K562 (cell line): ENCODE results near the gene POLRMT. TPM values are rescaled to one million over a fixed set of nuclear protein-coding genes. Genes with fewer than 3 reads are reported as not detected.
A peak's percentile ranks its signal among the peaks of the same experiment; 100 is the strongest.

Experiments
- ESRRA ChIP-seq: fragments of 450-650 bp; IDR thresholded peaks from 2 replicates; pipeline ENCODE4 v1.6.1; 2014; ENCODE audit warnings: low read depth, mild to moderate bottlenecking, moderate library complexity, borderline replicate concordance
- POLR2AphosphoS2 ChIP-seq: IDR thresholded peaks from 2 replicates; pipeline ENCODE4 v1.6.1; 2012; ENCODE audit warnings: low read length, improper control_type of control experiment
- RHOXF2B ChIP-seq: fragments of 250-450 bp; sonication (Bioruptor Pico); conservative IDR thresholded peaks from 2 replicates; pipeline ENCODE4 v1.5.1; 2021
- SMAD2 ChIP-seq: fragments of 150-350 bp; IDR thresholded peaks from 2 replicates; pipeline ENCODE4 v1.6.1; 2014; ENCODE audit warnings: low read depth, mild to moderate bottlenecking, low read length
- ZBTB1 ChIP-seq: sonication (generic); formaldehyde crosslinking; IDR thresholded peaks from 2 replicates; pipeline ENCODE4 v1.8.1; 2023; ENCODE audit warnings: missing genetic modification reagents, low read depth, mild to moderate bottlenecking, borderline replicate concordance
- ZFPM2 ChIP-seq: fragments of 250-450 bp; sonication (Bioruptor Pico); IDR thresholded peaks from 2 replicates; pipeline ENCODE4 v1.5.1; 2022; ENCODE audit warnings: mild to moderate bottlenecking
- ZNF3 ChIP-seq: fragments of 250-450 bp; sonication (Bioruptor Pico); IDR thresholded peaks from 2 replicates; pipeline ENCODE4 v1.5.0; 2021; ENCODE audit warnings: mild to moderate bottlenecking, moderate library complexity
- ZNF316 ChIP-seq: fragments of 450-650 bp; IDR thresholded peaks from 2 replicates; pipeline ENCODE4 v1.6.1; 2016
- ZNF583 ChIP-seq: fragments of 250-450 bp; sonication (Bioruptor Pico); IDR thresholded peaks from 2 replicates; pipeline ENCODE4 v1.4.0; 2020
- polyA plus RNA-seq, 8 experiments: library from polyadenylated mRNA; depleted of rRNA in 4 of 8; stranded (reverse) in 5 of 8; unstranded in 3 of 8; fragments of >200 nt; fragmentation: Nextera tagmentation in 2 of 8; fragmentation: Illumina TruSeq in 1 of 8; extraction: Ambion mirVana in 2 of 8; extraction: Trizol in 1 of 8; gene quantifications; 2 replicates each; pipeline versions ENCODE4 v1.2.1 to v1.2.3, GENCODE V29; 2011 to 2014; ENCODE audit warnings: inconsistent platforms in 1 of 8, missing spikeins in 1 of 8
- total RNA-seq, 7 experiments: library from RNA; depleted of rRNA in 6 of 7; stranded (reverse); fragments of >200 nt in 6 of 7; fragmentation: Illumina TruSeq in 2 of 7; extraction: Trizol in 2 of 7; gene quantifications; 2 replicates each; pipeline versions ENCODE4 v1.2.1 to v1.2.3, GENCODE V29; 2011 to 2021; ENCODE audit warnings: low replicate concordance in 1 of 7
- TF ChIP-seq, protein P1 (sequence below): sonication (generic); formaldehyde crosslinking; IDR thresholded peaks from 2 replicates; pipeline ENCODE4 v1.8.1; 2023; ENCODE audit warnings: mild to moderate bottlenecking, missing genetic modification reagents, moderate library complexity
- TF ChIP-seq, protein P2 (sequence below): sonication (generic); formaldehyde crosslinking; IDR thresholded peaks from 2 replicates; pipeline ENCODE4 v1.8.0; 2022; ENCODE audit warnings: mild to moderate bottlenecking, missing genetic modification reagents
- TF ChIP-seq, protein P3 (sequence below): fragments of 450-650 bp; IDR thresholded peaks from 2 replicates; pipeline ENCODE4 v1.6.1; 2016
- TF ChIP-seq, protein P4 (sequence below): fragments of 450-650 bp; IDR thresholded peaks from 2 replicates; pipeline ENCODE4 v1.6.1; 2017; ENCODE audit warnings: antibody characterized with exemption
- TF ChIP-seq, protein P5 (sequence below), 2 experiments: fragments of 450-650 bp; IDR thresholded peaks; 2 replicates each; pipeline ENCODE4 v1.6.1; 2016; ENCODE audit warnings: mild to moderate bottlenecking in 2 of 2, borderline replicate concordance in 1 of 2, low read depth in 1 of 2, moderate library complexity in 1 of 2

Gene POLRMT
- total and polyA plus RNA-seq, 9 of the 15 experiments (the other 6 are each of a cell fraction or from before 2014, with no cell fraction given): 30.3 to 144 (median 68.0) TPM

DNA sequence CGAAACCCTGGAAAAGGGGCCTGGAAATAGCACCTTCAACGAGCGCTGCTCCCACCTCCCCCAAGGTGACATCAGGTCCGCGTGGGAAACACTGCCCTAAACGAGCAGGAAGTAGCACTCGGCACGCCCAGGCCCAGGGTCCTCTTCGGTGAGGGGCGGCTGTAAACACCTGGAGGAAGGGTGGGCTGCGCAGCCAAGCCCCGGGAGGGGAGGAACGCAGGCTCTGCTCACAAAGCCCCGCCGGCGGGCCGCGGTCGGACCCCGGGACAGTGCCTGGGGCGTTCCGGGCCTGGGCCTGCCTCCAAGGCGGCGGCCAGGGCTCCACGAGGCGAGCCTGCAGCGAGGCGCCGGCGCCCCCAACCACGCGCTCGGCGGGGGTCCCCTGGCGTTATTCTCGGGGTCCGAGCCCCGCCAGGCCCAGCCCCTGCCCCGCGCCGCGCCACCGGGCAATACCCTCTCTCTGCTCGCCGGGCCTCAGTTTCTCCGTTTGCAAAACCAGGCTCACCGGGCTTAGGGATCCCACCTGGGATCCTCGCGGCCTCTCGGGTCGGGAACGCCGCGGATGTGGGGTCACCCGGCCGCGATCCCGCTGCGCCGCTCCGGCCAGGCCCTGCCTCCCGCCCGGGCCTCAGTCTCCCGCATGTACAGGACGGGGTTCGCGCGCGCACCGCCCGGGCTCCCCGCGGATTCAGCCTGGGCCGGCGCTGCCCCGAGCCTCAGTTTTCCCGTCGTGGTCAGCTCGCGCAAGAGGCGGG is 29.0 kb upstream of the POLRMT start (continued):
- TF ChIP-seq, protein P1, sequence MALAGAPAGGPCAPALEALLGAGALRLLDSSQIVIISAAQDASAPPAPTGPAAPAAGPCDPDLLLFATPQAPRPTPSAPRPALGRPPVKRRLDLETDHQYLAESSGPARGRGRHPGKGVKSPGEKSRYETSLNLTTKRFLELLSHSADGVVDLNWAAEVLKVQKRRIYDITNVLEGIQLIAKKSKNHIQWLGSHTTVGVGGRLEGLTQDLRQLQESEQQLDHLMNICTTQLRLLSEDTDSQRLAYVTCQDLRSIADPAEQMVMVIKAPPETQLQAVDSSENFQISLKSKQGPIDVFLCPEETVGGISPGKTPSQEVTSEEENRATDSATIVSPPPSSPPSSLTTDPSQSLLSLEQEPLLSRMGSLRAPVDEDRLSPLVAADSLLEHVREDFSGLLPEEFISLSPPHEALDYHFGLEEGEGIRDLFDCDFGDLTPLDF (CRISPR knock-in tag): no peak
- TF ChIP-seq ZNF583 (CRISPR knock-in tag) (no peak), ZBTB1 (CRISPR knock-in tag) (no peak), POLR2AphosphoS2 (no peak), ZNF316 (no peak), ZNF3 (CRISPR knock-in tag) (no peak), ZFPM2 (CRISPR knock-in tag) (no peak; the same call in 1 of the 2 replicates), SMAD2 (no peak), RHOXF2B (CRISPR knock-in tag) (no peak), ESRRA (0 out of 2 replicates have a peak, but pooled peaks have one; percentile 18)
- TF ChIP-seq, protein P2, sequence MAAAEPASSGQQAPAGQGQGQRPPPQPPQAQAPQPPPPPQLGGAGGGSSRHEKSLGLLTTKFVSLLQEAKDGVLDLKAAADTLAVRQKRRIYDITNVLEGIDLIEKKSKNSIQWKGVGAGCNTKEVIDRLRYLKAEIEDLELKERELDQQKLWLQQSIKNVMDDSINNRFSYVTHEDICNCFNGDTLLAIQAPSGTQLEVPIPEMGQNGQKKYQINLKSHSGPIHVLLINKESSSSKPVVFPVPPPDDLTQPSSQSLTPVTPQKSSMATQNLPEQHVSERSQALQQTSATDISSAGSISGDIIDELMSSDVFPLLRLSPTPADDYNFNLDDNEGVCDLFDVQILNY (CRISPR knock-in tag): no peak; the same call in 1 of the 2 replicates
- TF ChIP-seq, protein P3, sequence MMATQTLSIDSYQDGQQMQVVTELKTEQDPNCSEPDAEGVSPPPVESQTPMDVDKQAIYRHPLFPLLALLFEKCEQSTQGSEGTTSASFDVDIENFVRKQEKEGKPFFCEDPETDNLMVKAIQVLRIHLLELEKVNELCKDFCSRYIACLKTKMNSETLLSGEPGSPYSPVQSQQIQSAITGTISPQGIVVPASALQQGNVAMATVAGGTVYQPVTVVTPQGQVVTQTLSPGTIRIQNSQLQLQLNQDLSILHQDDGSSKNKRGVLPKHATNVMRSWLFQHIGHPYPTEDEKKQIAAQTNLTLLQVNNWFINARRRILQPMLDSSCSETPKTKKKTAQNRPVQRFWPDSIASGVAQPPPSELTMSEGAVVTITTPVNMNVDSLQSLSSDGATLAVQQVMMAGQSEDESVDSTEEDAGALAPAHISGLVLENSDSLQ: no peak
- TF ChIP-seq, protein P4, sequence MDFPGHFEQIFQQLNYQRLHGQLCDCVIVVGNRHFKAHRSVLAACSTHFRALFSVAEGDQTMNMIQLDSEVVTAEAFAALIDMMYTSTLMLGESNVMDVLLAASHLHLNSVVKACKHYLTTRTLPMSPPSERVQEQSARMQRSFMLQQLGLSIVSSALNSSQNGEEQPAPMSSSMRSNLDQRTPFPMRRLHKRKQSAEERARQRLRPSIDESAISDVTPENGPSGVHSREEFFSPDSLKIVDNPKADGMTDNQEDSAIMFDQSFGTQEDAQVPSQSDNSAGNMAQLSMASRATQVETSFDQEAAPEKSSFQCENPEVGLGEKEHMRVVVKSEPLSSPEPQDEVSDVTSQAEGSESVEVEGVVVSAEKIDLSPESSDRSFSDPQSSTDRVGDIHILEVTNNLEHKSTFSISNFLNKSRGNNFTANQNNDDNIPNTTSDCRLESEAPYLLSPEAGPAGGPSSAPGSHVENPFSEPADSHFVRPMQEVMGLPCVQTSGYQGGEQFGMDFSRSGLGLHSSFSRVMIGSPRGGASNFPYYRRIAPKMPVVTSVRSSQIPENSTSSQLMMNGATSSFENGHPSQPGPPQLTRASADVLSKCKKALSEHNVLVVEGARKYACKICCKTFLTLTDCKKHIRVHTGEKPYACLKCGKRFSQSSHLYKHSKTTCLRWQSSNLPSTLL: no peak
- TF ChIP-seq, protein P5, sequence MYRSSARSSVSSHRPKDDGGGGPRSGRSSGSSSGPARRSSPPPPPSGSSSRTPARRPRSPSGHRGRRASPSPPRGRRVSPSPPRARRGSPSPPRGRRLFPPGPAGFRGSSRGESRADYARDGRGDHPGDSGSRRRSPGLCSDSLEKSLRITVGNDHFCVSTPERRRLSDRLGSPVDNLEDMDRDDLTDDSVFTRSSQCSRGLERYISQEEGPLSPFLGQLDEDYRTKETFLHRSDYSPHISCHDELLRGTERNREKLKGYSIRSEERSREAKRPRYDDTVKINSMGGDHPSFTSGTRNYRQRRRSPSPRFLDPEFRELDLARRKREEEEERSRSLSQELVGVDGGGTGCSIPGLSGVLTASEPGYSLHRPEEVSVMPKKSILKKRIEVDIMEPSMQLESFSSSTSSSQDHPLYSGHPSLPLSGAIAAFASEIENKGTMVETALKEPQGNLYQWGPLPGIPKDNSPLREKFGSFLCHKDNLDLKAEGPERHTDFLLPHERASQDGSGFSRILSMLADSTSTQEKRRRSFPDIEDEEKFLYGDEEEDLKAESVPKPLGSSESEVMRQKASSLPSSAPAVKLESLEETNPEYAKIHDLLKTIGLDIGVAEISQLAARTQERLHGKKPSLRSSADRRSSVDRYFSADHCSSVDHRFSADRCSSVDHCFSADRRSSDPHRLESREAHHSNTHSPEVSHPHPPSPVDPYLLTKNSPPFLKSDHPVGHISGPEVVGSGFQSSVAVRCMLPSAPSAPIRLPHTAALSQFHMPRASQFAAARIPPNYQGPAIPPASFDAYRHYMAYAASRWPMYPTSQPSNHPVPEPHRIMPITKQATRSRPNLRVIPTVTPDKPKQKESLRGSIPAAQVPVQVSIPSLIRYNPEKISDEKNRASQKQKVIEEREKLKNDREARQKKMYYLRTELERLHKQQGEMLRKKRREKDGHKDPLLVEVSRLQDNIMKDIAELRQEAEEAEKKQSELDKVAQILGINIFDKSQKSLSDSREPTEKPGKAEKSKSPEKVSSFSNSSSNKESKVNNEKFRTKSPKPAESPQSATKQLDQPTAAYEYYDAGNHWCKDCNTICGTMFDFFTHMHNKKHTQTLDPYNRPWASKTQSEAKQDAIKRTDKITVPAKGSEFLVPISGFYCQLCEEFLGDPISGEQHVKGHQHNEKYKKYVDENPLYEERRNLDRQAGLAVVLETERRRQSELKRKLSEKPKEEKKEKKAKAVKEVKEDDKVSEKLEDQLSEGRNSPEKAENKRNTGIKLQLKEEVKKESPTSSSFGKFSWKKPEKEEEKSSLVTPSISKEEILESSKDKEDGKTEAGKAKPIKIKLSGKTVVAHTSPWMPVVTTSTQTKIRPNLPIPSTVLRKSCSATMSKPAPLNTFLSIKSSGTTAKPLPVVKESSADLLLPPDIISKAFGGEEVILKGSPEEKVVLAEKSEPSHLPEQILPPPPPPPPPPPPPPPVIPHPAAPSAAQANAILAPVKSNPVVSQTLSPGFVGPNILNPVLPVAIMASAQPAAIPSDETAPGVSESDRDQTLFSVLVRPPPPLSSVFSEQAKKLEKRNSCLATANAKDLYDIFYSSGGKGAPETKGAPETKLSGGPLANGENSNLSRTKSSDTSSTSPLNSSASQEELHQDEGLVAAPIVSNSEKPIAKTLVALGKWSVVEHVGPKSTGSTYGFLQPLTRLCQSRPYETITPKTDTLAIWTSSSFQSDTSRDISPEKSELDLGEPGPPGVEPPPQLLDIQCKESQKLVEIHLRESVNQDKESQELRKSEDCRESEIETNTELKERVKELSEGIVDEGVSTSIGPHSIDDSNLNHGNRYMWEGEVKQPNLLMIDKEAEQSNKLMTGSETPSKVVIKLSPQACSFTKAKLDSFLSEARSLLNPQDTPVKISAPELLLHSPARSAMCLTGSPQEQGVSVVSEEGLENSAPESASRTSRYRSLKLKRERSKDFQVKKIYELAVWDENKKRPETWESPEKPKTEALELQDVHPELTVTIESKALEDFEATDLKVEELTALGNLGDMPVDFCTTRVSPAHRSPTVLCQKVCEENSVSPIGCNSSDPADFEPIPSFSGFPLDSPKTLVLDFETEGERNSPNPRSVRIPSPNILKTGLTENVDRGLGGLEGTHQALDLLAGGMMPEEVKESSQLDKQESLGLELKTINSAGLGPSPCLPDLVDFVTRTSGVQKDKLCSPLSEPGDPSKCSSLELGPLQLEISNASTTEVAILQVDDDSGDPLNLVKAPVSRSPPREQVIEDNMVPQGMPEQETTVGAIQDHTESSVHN (IDR thresholded peaks at IDR 0.05; ENCODE audit: borderline replicate concordance in 1 of 2, low read depth in 1 of 2): no peak
